ENCODE results near the gene CTSF. TPM values are rescaled to one million over a fixed set of nuclear protein-coding genes. Genes with fewer than 3 reads are reported as not detected.

CTSF gene
- total and polyA plus RNA-seq, 4 donors: 6.6 to 39.6 (median 7.9) TPM

DNA sequence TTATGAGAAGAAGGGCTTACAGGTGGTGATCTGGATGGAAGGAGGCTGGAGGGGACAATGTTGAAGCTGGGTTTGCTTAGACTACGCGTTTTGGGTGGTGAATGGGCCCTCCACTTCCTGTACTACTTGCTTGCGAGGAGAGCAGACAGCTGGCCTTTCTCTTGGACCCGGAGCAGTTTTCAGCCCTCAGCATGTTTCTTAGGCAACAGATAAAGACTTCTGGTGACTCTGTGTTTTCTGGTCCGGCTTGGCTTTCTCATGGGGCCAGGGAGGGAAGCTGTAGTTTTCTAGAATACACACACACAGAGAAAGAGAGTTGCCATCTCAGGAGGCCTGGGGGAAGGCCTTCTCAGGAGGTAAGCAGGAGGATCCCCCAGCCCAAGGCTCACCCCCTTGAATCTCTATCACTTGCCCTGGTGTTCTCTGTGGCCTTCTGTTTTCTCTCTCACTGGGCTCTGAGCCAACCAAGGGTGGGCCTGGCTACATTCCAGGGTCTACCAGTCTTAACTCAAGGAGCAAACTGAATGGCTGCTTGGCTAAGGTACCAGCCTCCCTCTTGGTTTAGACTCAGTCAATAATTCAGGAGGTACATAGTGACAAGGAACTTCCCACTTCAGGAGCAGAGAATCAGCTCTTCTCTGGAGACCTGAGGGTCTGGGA is 27.0 kb upstream of the CTSF start:
- WGBS, 2 donors: 44 to 64% methylated on average over 5 of the region's 5 CpGs
- DNase-seq (peak; percentile 87 to 97 (median 94)), ATAC-seq (ENCODE audit: insufficient read depth, low FRiP score) (no peak)

GRCh38 chr11:66593650-66594049 is 25.2 kb upstream of the CTSF start:
- Histone ChIP-seq H3K4me3 (peak overlapping the region; percentile 95), H3K4me1 (ENCODE audit: control insufficient read depth in 5 of 5, insufficient read depth in 5 of 5, low read length in 5 of 5) (peaks cover 0 to 30% (median 15%) of the 10 kb centered on the region in 5 donors), H3K36me3 (ENCODE audit: control insufficient read depth in 4 of 4, insufficient read depth in 4 of 4, low read length in 4 of 4) (peaks cover 0 to 2% (median under 1%) of the 10 kb centered on the region in 4 donors), H3K9ac (ENCODE audit: insufficient read depth in 1 of 2, low read length in 2 of 2) (peak overlapping the region; percentile 88 to 96), H3K27me3 (ENCODE audit: control insufficient read depth in 3 of 3, insufficient read depth in 3 of 3, low read length in 2 of 3) (no peaks in the 10 kb centered on the region), H3K9me3 (ENCODE audit: control insufficient read depth in 4 of 4, insufficient read depth in 3 of 4, low read length in 3 of 4) (no peaks in the 10 kb centered on the region), H3K27ac (ENCODE audit: low read depth in 1 of 2, low read length in 1 of 2) (peak overlapping the region in 1 of 2 donors; percentile 91)
- TF ChIP-seq, protein P1, sequence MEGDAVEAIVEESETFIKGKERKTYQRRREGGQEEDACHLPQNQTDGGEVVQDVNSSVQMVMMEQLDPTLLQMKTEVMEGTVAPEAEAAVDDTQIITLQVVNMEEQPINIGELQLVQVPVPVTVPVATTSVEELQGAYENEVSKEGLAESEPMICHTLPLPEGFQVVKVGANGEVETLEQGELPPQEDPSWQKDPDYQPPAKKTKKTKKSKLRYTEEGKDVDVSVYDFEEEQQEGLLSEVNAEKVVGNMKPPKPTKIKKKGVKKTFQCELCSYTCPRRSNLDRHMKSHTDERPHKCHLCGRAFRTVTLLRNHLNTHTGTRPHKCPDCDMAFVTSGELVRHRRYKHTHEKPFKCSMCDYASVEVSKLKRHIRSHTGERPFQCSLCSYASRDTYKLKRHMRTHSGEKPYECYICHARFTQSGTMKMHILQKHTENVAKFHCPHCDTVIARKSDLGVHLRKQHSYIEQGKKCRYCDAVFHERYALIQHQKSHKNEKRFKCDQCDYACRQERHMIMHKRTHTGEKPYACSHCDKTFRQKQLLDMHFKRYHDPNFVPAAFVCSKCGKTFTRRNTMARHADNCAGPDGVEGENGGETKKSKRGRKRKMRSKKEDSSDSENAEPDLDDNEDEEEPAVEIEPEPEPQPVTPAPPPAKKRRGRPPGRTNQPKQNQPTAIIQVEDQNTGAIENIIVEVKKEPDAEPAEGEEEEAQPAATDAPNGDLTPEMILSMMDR (IDR thresholded peaks at IDR 0.05; ENCODE audit: control extremely low read depth, extremely low read depth): no peak
- 68 to 69% methylated on average over 7 of the region's 7 CpGs for WGBS, 2 donors
- no peak for ATAC-seq (ENCODE audit: insufficient read depth, low FRiP score)
- DNase-seq: no peak

More for the DNA sequence above, 27.0 kb upstream of the CTSF start:
- Histone ChIP-seq H3K4me3 (no peak overlapping the region), H3K36me3 (ENCODE audit: control insufficient read depth in 4 of 4, insufficient read depth in 4 of 4, low read length in 4 of 4) (peaks cover 3 to 17% (median 11%) of the 10 kb centered on the region in 4 donors), H3K4me1 (ENCODE audit: control insufficient read depth in 5 of 5, insufficient read depth in 5 of 5, low read length in 5 of 5) (peaks cover 0 to 30% (median 15%) of the 10 kb centered on the region in 5 donors), H3K27me3 (ENCODE audit: control insufficient read depth in 3 of 3, insufficient read depth in 3 of 3, low read length in 2 of 3) (no peaks in the 10 kb centered on the region), H3K27ac (ENCODE audit: low read depth in 1 of 2, low read length in 1 of 2) (peak overlapping the region; percentile 8 to 22), H3K9ac (ENCODE audit: insufficient read depth in 1 of 2, low read length in 2 of 2) (peak overlapping the region; percentile 57 to 94), H3K9me3 (ENCODE audit: control insufficient read depth in 4 of 4, insufficient read depth in 3 of 4, low read length in 3 of 4) (no peaks in the 10 kb centered on the region)
- TF ChIP-seq, protein P1 (IDR thresholded peaks at IDR 0.05; ENCODE audit: control extremely low read depth, extremely low read depth): no peak

DNA sequence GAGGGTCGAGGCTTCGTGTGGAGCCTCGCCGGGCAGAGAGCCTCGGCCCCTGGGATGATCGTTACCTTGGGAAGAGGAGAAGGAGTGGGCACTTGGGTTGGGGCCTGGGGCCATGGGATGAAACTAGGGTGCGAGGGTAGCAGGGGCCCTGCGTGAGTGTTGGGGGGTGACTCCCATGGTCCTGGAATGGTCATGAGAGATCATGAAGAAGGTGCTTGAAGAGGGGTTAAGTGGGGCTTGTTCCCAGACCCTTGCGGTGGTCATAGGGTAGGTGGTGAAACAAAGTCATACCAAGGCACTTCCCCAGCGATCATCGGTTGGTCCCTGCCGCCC is 24.9 kb upstream of the CTSF start:
- peaks cover 0 to 30% (median 15%) of the 10 kb centered on the region in 5 donors for H3K4me1 ChIP-seq (ENCODE audit: control insufficient read depth in 5 of 5, insufficient read depth in 5 of 5, low read length in 5 of 5)
- H3K27me3 ChIP-seq (ENCODE audit: control insufficient read depth in 3 of 3, insufficient read depth in 3 of 3, low read length in 2 of 3): no peaks in the 10 kb centered on the region
- peak overlapping the region; percentile 88 to 96 for H3K9ac ChIP-seq (ENCODE audit: insufficient read depth in 1 of 2, low read length in 2 of 2)
- no peaks in the 10 kb centered on the region for H3K9me3 ChIP-seq (ENCODE audit: control insufficient read depth in 4 of 4, insufficient read depth in 3 of 4, low read length in 3 of 4)
- H3K27ac ChIP-seq (ENCODE audit: low read depth in 1 of 2, low read length in 1 of 2): peak overlapping the region; percentile 71 to 91
- H3K4me3 ChIP-seq: peak overlapping the region; percentile 95
- H3K36me3 ChIP-seq (ENCODE audit: control insufficient read depth in 4 of 4, insufficient read depth in 4 of 4, low read length in 4 of 4): peaks cover 0 to 2% (median 0%) of the 10 kb centered on the region in 4 donors
- WGBS, 2 donors: 5 to 6% methylated on average over 12 of the region's 12 CpGs
- ATAC-seq (ENCODE audit: insufficient read depth, low FRiP score): no peak
- no peak for DNase-seq
- TF ChIP-seq, protein P1 (IDR thresholded peaks at IDR 0.05; ENCODE audit: control extremely low read depth, extremely low read depth): no peak

All from lung (tissue), 12 donors.